Colonic mucosa (tissue), 4 donors: ENCODE results near the gene KIF22. TPM values are rescaled to one million over a fixed set of nuclear protein-coding genes. Genes with fewer than 3 reads are reported as not detected.

Experiments used
- DNase-seq: peaks from one replicate; pipeline ENCODE4 v3.0.0-alpha.2; 2020
- H3K27ac ChIP-seq: fragments of 200-600 bp; one replicate; pipeline ENCODE4 v1.8.0; 2021
- H3K27me3 ChIP-seq: fragments of 200-600 bp; one replicate; pipeline ENCODE4 v1.8.0; 2021
- H3K36me3 ChIP-seq: fragments of 200-600 bp; one replicate; pipeline ENCODE4 v1.8.0; 2021
- H3K4me1 ChIP-seq: fragments of 200-600 bp; one replicate; pipeline ENCODE4 v1.8.0; 2021; ENCODE audit warnings: mild to moderate bottlenecking
- H3K4me3 ChIP-seq: fragments of 200-600 bp; one replicate; pipeline ENCODE4 v1.8.0; 2021
- H3K9ac ChIP-seq, 2 donors: one replicate each; pipeline ENCODE4 v1.7.0; 2013; ENCODE audit warnings: control low read depth in 2 of 2, low read depth in 2 of 2, low read length in 2 of 2
- H3K9me3 ChIP-seq: fragments of 200-600 bp; one replicate; pipeline ENCODE4 v1.8.0; 2021
- CTCF ChIP-seq: fragments of 200-600 bp; IDR thresholded peaks from one replicate; pipeline ENCODE4 v1.8.0; 2022; ENCODE audit warnings: antibody characterized with exemption, mild to moderate bottlenecking
- intact Hi-C: fragments of 100-400 bp; cut with DNase I; formaldehyde crosslinking; loops from one replicate; pipeline ENCODE4 v1.14.1; 2022
- total RNA-seq, 2 donors: library from RNA; stranded (reverse); fragmentation: NEBNext Ultra II Directional in 1 of 2; extraction: Animal tissue kit (Norgen Biotek cat#: 25700) in 1 of 2; gene quantifications; one replicate each; pipeline ENCODE4 v1.2.1, GENCODE V29; 2021
- donor health status: healthy.
- donor health status: DM: no; HTN: no; CAD: no.
- donor health status: DM: no; HTN: no; CAD: no.

Gene KIF22
- total RNA-seq, 2 donors from 2014 or later = 60.7 to 150 TPM

GRCh38 chr16:29839822-29840221 lies 49.3 kb downstream of the KIF22 start:
- Histone ChIP-seq H3K9me3 (no peaks in the 10 kb centered on the region), H3K9ac (no peak overlapping the region), H3K27ac (no peak overlapping the region), H3K27me3 (no peaks in the 10 kb centered on the region), H3K4me1 (no peaks in the 10 kb centered on the region), H3K36me3 (peaks cover 62% of the 10 kb centered on the region), H3K4me3 (no peak overlapping the region)
- TF ChIP-seq CTCF = no peak
- no peak for DNase-seq
- intact Hi-C loops = no loop called here

- DNase-seq = no peak
- peaks cover 66% of the 10 kb centered on the region for H3K36me3 ChIP-seq
- H3K9me3 ChIP-seq = no peaks in the 10 kb centered on the region
- intact Hi-C loops = no loop called here
- no peak overlapping the region for H3K9ac ChIP-seq
- TF ChIP-seq CTCF = no peak
- no peaks in the 10 kb centered on the region for H3K4me1 ChIP-seq
- no peaks in the 10 kb centered on the region for H3K27me3 ChIP-seq
- H3K4me3 ChIP-seq = no peak overlapping the region
- no peak overlapping the region for H3K27ac ChIP-seq
These were observed 49.7 kb downstream of the KIF22 start for GRCh38 chr16:29840240-29840639.

- intact Hi-C loops = no loop called here
- H3K27ac ChIP-seq = no peak overlapping the region
- no peak for TF ChIP-seq CTCF
- no peak overlapping the region for H3K9ac ChIP-seq
- H3K4me3 ChIP-seq = no peak overlapping the region
- H3K36me3 ChIP-seq = peaks cover 73% of the 10 kb centered on the region
- DNase-seq = no peak
- no peaks in the 10 kb centered on the region for H3K9me3 ChIP-seq
- H3K4me1 ChIP-seq = no peaks in the 10 kb centered on the region
- no peaks in the 10 kb centered on the region for H3K27me3 ChIP-seq
These were observed 51.1 kb downstream of the KIF22 start for GRCh38 chr16:29841631-29842030.

GRCh38 chr16:29842732-29843346 lies 52.3 kb downstream of the KIF22 start:
- Histone ChIP-seq H3K4me3 (no peak overlapping the region), H3K27me3 (no peaks in the 10 kb centered on the region), H3K9me3 (no peaks in the 10 kb centered on the region), H3K27ac (no peak overlapping the region), H3K9ac (no peak overlapping the region), H3K4me1 (no peaks in the 10 kb centered on the region), H3K36me3 (peaks cover 72% of the 10 kb centered on the region)
- no peak for TF ChIP-seq CTCF
- intact Hi-C loops = no loop called here
- no peak for DNase-seq

GRCh38 chr16:29843931-29844330 lies 53.4 kb downstream of the KIF22 start:
- Histone ChIP-seq H3K27me3 (no peaks in the 10 kb centered on the region), H3K27ac (no peak overlapping the region), H3K9me3 (no peaks in the 10 kb centered on the region), H3K4me3 (no peak overlapping the region), H3K36me3 (peaks cover 69% of the 10 kb centered on the region), H3K4me1 (no peaks in the 10 kb centered on the region), H3K9ac (no peak overlapping the region)
- intact Hi-C loops = no loop called here
- no peak for TF ChIP-seq CTCF
- DNase-seq = no peak
